A549 (cell line): ENCODE data around the gene FAHD1.

ENCODE experiments used
- BHLHE40 ChIP-seq: IDR thresholded peaks from 2 replicates; pipeline ENCODE4 v1.6.1; 2012; ENCODE audit warnings: low read depth, low read length, inconsistent platforms
- CBX8 ChIP-seq: fragments of 200-600 bp; sonication (generic); IDR thresholded peaks from 2 replicates; pipeline ENCODE4 v1.6.1; 2016
- ESRRA ChIP-seq: fragments of 150-350 bp; IDR thresholded peaks from 2 replicates; pipeline ENCODE4 v1.6.1; 2014; ENCODE audit warnings: mild to moderate bottlenecking, low read length, borderline replicate concordance
- HMGXB4 ChIP-seq: fragments of 250-450 bp; sonication (Bioruptor Pico); IDR thresholded peaks from 2 replicates; pipeline ENCODE4 v1.5.0; 2021; ENCODE audit warnings: mild to moderate bottlenecking, moderate library complexity, borderline replicate concordance
- JUNB ChIP-seq: fragments of >200 bp; sonication (Bioruptor Twin); formaldehyde crosslinking; IDR thresholded peaks from 2 replicates; pipeline ENCODE4 v1.6.1; 2016
- POLR2A ChIP-seq: IDR thresholded peaks from 2 replicates; pipeline ENCODE4 v1.6.1; 2012; ENCODE audit warnings: mild to moderate bottlenecking, low read length
- USF2 ChIP-seq: fragments of 450-650 bp; IDR thresholded peaks from 2 replicates; pipeline ENCODE4 v1.6.1; 2014; ENCODE audit warnings: antibody characterized with exemption
- ZFP36 ChIP-seq: fragments of 450-650 bp; IDR thresholded peaks from 2 replicates; pipeline ENCODE4 v1.6.1; 2014; ENCODE audit warnings: borderline replicate concordance; ENCODE audit not compliant: partially characterized antibody
- TF ChIP-seq, protein P1 (sequence below): fragments of >200 bp; sonication (Bioruptor Twin); formaldehyde crosslinking; IDR thresholded peaks from 3 replicates; pipeline ENCODE4 v1.5.1; 2016
- TF ChIP-seq, protein P2 (sequence below): IDR thresholded peaks from 2 replicates; pipeline ENCODE4 v1.6.1; 2012
- TF ChIP-seq, protein P3 (sequence below): IDR thresholded peaks from 2 replicates; pipeline ENCODE4 v1.6.1; 2012

GRCh38 chr16:1789643-1790045 lies 37.4 kb upstream of the FAHD1 start:
- TF ChIP-seq HMGXB4 = no peak
- no peak for TF ChIP-seq POLR2A
- TF ChIP-seq, protein P1, sequence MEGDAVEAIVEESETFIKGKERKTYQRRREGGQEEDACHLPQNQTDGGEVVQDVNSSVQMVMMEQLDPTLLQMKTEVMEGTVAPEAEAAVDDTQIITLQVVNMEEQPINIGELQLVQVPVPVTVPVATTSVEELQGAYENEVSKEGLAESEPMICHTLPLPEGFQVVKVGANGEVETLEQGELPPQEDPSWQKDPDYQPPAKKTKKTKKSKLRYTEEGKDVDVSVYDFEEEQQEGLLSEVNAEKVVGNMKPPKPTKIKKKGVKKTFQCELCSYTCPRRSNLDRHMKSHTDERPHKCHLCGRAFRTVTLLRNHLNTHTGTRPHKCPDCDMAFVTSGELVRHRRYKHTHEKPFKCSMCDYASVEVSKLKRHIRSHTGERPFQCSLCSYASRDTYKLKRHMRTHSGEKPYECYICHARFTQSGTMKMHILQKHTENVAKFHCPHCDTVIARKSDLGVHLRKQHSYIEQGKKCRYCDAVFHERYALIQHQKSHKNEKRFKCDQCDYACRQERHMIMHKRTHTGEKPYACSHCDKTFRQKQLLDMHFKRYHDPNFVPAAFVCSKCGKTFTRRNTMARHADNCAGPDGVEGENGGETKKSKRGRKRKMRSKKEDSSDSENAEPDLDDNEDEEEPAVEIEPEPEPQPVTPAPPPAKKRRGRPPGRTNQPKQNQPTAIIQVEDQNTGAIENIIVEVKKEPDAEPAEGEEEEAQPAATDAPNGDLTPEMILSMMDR = no peak
- TF ChIP-seq ESRRA = no peak
- TF ChIP-seq, protein P2, sequence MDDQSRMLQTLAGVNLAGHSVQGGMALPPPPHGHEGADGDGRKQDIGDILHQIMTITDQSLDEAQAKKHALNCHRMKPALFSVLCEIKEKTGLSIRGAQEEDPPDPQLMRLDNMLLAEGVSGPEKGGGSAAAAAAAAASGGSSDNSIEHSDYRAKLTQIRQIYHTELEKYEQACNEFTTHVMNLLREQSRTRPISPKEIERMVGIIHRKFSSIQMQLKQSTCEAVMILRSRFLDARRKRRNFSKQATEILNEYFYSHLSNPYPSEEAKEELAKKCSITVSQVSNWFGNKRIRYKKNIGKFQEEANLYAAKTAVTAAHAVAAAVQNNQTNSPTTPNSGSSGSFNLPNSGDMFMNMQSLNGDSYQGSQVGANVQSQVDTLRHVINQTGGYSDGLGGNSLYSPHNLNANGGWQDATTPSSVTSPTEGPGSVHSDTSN = no peak
- TF ChIP-seq USF2 = no peak
- no peak for TF ChIP-seq CBX8
- TF ChIP-seq JUNB = no peak
- no peak for TF ChIP-seq ZFP36
- TF ChIP-seq BHLHE40 = no peak
- TF ChIP-seq, protein P3, sequence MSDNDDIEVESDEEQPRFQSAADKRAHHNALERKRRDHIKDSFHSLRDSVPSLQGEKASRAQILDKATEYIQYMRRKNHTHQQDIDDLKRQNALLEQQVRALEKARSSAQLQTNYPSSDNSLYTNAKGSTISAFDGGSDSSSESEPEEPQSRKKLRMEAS = no peak
